Measurements from ENCODE around the gene MYO3B. TPM values are rescaled to one million over a fixed set of nuclear protein-coding genes. Genes with fewer than 3 reads are reported as not detected.

MYO3B gene
- total and polyA plus RNA-seq, 3 donors from 2014 or later: 1.4 to 3.5 (median 2.5) TPM

- no peak for DNase-seq
Observed at GRCh38 chr2:170454471-170455372, 276.8 kb downstream of the MYO3B start.

DNA sequence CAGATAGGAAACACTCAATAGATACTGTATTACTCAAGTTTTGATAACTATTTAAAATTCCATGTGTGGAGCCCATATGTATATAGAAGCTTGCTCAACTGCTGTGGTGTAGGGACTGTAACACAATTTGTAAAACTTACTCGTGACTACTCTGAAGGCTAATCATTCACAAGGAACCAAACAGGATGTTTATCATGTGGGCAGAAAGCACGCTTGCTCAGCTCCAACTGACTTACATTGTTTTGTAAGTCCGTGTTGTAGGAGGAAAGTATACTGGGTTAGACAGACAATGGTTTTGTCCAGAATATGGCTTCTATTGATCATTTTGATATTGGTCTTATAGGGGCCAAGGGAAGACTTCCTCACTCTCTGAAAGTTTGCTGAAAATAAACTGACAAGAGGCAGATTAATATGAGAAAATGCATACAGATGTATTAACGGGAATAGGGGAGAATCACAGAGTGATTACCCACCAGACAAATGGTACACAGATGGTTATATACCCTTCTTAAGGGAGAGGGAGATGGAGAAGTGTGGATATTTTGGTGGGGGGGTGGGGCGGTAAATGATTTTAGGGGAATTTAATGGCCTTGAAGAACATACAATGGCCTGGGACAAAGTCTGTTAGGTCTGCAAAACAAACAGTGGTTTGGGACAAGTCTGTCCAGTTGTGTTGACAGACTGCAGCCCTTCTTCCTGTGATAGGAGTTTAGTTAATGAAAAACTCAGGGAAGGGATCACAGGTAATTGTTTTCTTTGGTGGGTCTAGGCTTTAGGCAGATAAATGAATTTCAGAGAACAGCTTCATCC, 277.9 kb downstream of the MYO3B start:
- H3K36me3 ChIP-seq (ENCODE audit: low read depth, missing control alignments): no peaks in the 10 kb centered on the region
- no peak overlapping the region for H3K27ac ChIP-seq
- no peak overlapping the region for H3K4me3 ChIP-seq
- TF ChIP-seq POLR2A (IDR thresholded peaks at IDR 0.05) (no peak), CTCF (IDR thresholded peaks at IDR 0.05) (no peak)
- no peaks in the 10 kb centered on the region for H3K4me1 ChIP-seq
- WGBS, 2 donors: 80 to 83% methylated on average over 5 of the region's 5 CpGs
- no peaks in the 10 kb centered on the region for H3K9me3 ChIP-seq
- DNase-seq: no peak
- intact Hi-C loops (cut with DNase I; ENCODE audit: low total_unique reads): no loop called here
- H3K27me3 ChIP-seq: no peaks in the 10 kb centered on the region

More at GRCh38 chr2:170454471-170455372, 276.8 kb downstream of the MYO3B start:
- Histone ChIP-seq H3K27ac (no peak overlapping the region), H3K36me3 (ENCODE audit: low read depth, missing control alignments) (no peaks in the 10 kb centered on the region), H3K9me3 (no peaks in the 10 kb centered on the region), H3K4me3 (no peak overlapping the region), H3K4me1 (no peaks in the 10 kb centered on the region), H3K27me3 (no peaks in the 10 kb centered on the region)
- TF ChIP-seq POLR2A (IDR thresholded peaks at IDR 0.05) (no peak), CTCF (IDR thresholded peaks at IDR 0.05) (no peak)
- 67 to 87% methylated on average over 3 to 7 of the region's 7 CpGs for WGBS, 2 donors
- intact Hi-C loops (cut with DNase I; ENCODE audit: low total_unique reads): no loop called here

- H3K9me3 ChIP-seq: no peaks in the 10 kb centered on the region
- intact Hi-C loops (cut with DNase I; ENCODE audit: low total_unique reads): no loop called here
- no peaks in the 10 kb centered on the region for H3K36me3 ChIP-seq (ENCODE audit: low read depth, missing control alignments)
- H3K27ac ChIP-seq: no peak overlapping the region
- TF ChIP-seq CTCF (IDR thresholded peaks at IDR 0.05) (no peak), POLR2A (IDR thresholded peaks at IDR 0.05) (no peak)
- no peaks in the 10 kb centered on the region for H3K4me1 ChIP-seq
- 97 to 98% methylated on average over 3 of the region's 3 CpGs for WGBS, 2 donors
- no peaks in the 10 kb centered on the region for H3K27me3 ChIP-seq
- H3K4me3 ChIP-seq: no peak overlapping the region
- DNase-seq: no peak
Observed at GRCh38 chr2:170456914-170457313, 279.0 kb downstream of the MYO3B start.

DNA sequence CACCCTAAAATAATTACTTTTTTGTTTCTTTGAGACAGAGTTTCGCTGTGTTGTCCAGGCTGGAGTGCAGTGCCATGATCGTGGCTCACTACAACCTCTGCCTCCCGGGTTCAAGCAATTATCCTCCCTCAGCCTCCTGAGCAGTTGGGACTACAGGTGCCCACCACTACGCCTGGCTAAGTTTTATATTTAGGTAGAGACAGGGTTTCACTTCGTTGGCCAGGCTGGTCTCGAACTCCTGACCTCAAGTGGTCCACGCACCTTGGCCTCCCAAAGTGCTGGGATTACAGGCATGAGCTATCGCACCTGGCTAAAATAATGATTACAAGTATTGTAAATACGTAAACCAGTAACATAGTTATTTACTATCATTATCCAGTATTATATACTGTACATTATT, 279.8 kb downstream of the MYO3B start:
- no peaks in the 10 kb centered on the region for H3K36me3 ChIP-seq (ENCODE audit: low read depth, missing control alignments)
- TF ChIP-seq POLR2A (IDR thresholded peaks at IDR 0.05): no peak
- TF ChIP-seq CTCF (IDR thresholded peaks at IDR 0.05): no peak
- 95 to 98% methylated on average over 9 of the region's 9 CpGs for WGBS, 2 donors
- no peaks in the 10 kb centered on the region for H3K4me1 ChIP-seq
- H3K4me3 ChIP-seq: no peak overlapping the region
- intact Hi-C loops (cut with DNase I; ENCODE audit: low total_unique reads): no loop called here
- H3K27ac ChIP-seq: no peak overlapping the region
- H3K9me3 ChIP-seq: no peaks in the 10 kb centered on the region
- H3K27me3 ChIP-seq: no peaks in the 10 kb centered on the region
- DNase-seq: no peak
